ENCODE data around the gene SRSF2.
"Not testable (repeated sequence)": the region's sequence is repeated elsewhere in the genome, so short reads cannot be mapped to it uniquely, and the experiment has no call there.

The SRSF2 gene, protein sequence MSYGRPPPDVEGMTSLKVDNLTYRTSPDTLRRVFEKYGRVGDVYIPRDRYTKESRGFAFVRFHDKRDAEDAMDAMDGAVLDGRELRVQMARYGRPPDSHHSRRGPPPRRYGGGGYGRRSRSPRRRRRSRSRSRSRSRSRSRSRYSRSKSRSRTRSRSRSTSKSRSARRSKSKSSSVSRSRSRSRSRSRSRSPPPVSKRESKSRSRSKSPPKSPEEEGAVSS

DNA sequence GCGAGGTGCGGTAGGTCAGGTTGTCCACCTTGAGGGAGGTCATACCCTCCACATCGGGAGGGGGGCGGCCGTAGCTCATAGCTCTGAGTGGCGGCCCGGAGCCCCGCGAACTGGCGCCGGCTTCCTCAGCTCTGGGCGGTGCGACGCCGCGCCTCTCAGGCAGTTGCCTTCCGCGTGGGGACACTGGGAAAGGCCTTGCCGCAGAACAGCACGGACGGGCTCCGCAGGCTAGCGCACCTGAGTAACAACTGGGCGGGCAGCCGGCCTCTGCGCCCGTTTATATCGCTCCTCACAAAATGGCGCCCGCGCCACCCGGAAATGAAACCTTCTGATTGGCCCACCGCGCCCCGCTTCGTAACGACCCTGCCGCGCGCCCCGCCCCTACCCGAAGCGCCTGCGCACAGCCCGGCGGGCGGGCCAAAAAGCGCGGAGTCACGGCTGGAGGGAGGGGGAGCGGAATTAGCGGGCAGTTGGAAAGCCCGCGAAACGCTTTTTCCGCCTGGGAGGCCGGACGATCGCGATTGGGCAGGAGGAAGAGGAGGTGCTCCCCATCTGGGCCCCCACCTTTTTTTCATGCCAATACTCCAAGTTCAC, at the start of gene SRSF2:
Gene SRSF2 (minus strand): TSS at position 250 of the 594 bp plus-strand sequence. CDS start 171 bp downstream, at position 79.
- peak; percentile 99 for DNase-seq

DNA sequence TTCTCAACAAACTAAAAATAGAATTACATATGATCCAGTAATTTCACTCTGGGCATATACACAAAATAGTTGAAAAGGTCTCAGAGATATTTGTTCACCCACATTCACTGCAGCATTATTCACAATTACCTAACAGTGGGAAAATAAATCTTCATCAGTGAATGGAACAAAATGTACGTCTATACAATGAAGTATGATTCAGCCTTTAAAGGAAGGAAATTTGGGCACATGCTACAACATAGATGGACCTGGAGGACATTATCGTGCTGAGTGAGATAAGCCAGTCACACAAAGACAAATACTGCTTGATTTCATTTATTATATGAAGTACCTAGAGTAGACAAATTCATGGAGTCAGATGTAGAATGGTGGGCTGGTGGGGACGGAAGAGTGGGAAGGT, 47.8 kb upstream of the SRSF2 start:
- DNase-seq = no peak

- no peak for DNase-seq
Measured at GRCh38 chr17:76783146-76783545, 46.0 kb upstream of the SRSF2 start.

DNA sequence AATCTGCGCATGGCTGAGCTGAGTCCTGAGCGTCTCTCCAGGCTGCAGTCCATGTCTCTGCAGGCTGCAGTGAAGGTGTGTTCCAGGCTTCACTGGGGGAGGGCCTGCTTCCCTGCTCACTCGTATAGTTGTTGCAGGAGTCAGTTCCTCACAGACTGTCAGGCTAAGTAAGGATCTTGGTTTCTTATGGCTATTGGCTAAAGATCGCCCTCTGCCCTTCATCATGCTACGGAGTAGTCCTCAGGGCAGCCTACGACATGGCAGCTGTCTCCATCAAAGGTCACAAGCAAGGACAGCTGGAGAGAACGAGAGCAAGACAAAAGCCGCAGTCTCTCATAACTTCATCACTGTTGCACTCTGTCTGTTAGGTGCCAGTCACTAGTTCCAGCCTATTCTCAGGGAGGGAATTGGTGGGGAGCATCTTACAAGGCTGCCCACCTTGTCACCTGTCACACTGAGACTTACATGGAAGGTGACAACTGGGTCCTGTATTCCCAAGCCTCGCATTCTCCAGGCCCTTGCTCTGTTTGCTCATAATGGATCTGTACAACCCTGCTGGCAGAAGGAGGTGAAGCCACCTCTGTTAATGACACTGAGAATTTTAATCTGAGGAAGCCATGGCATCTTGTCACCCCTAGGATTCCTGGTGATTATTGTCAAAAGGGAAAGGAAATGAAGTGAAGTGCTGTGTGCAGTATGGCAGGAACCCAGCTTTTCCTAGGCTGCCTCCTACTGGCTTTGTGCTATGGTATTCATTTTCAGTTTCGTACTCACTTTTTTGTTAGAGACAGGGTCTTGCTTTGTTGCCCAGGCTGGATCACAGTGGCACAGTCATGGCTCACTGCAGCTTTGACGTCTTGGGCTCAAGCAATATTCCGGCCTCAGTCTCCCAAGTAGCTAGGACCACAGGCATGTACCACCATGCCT, 44.2 kb upstream of the SRSF2 start:
- DNase-seq = no peak

DNA sequence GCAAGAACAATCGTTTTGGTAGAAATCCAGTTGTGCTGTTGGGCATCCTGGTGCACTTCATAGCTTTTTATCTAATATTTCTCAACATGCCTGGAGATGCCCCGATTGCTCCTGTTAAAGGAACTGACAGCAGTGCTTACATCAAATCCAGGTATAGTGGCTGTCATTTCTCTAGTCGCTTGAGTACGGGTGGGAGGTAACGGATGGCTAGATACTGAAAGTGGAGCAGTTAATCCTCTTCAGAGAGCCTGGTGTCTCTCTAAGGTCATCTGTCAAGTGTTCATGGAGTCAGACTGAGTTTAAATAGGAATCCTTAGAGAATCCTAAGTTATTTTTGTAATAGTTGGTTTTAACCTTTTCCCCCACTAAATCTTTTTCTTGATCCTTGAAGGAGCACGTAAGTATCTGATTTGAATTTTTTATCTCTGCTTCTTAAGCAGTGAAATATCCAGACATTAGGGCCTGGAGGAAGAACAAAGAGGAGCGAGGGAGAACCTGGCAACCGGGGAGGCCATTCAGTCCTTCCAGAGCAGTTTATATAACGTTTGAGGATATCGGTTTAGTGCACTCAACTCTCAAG, 38.0 kb upstream of the SRSF2 start:
- no peak for DNase-seq

- DNase-seq = peak; percentile 47
Measured at GRCh38 chr17:76772842-76773525, 35.9 kb upstream of the SRSF2 start.

DNA sequence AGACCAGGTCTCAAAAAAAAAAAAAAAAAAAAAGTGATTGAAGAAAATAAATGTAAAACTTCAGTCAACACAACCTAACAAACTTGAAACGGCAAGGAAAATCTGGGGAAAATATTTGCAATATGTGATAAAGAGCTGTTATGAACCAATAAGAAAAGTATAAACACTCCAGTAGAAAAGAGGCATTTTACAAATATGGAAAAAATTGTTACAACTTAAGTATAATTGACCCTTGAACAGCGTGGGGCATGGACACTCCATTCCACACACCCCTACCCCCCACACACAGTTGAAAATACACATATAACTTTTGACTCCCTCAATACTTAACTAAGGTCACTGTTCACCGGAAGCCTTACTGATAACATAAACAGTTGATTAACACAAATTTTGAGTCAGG, 21.4 kb upstream of the SRSF2 start:
- no peak for DNase-seq

GRCh38 chr17:76757256-76757655, 20.1 kb upstream of the SRSF2 start:
- no peak for DNase-seq

DNA sequence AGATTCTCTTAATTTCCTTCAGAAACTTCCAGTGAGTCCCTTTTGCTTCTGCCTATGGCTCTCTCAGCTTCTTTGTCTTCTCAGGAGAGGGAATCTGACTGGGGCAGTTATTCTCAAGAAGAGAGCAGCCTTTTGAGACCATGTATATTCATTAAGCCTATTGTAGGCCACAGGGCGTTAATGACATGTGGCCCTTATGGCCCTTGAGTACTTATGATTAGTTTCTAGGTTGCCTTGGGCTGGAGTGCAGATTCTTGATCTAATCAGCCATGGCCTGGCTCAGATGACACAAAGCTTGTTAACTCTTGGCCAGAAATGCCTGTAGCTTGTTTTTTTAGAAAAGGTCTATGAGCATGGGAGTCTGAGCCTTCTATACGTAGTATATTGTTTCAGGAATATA, 18.2 kb upstream of the SRSF2 start:
- DNase-seq = no peak

GRCh38 chr17:76753061-76753961, 16.2 kb upstream of the SRSF2 start:
- no peak for DNase-seq

DNA sequence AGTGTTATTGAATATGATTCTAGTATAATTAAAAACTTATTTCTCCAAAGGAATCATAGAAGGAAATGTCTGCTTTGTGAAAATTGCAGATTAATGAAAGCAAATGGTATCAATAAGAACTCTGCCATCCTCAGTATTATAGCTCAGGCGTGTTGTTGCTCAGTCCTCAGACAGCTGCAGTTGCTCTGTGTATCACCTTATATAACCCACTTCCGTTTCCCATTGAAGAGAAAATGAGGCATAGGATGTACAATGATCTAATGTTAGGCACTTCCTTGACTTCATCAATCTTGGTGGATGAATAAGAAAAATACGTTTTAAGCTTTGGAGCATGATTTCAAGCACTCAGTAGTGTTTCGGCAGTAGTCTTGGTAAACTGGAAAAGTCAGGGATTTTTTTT, 14.9 kb upstream of the SRSF2 start:
- DNase-seq = no peak

- no peak for DNase-seq
Measured at GRCh38 chr17:76751416-76751993, 14.4 kb upstream of the SRSF2 start.

DNA sequence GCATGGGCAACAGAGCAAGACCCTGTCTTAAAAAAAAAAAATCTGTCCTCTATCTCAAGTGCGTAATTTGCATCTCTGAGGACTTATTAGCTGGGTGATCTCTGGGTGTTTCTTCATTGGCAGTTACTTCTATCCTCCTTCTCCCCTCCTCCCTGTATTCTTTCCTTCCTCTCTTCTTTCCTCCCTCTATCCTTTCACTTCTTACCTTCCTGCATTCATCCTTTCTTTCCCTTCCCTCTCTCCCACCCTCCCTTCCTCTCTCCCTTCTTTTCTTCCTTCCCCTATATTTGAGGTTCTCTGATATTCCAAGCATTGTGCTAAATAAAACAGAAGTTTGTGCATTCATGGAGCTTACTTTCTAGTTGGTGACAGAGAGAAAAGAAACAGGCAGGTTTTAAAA, 11.5 kb upstream of the SRSF2 start:
- DNase-seq = no peak

DNA sequence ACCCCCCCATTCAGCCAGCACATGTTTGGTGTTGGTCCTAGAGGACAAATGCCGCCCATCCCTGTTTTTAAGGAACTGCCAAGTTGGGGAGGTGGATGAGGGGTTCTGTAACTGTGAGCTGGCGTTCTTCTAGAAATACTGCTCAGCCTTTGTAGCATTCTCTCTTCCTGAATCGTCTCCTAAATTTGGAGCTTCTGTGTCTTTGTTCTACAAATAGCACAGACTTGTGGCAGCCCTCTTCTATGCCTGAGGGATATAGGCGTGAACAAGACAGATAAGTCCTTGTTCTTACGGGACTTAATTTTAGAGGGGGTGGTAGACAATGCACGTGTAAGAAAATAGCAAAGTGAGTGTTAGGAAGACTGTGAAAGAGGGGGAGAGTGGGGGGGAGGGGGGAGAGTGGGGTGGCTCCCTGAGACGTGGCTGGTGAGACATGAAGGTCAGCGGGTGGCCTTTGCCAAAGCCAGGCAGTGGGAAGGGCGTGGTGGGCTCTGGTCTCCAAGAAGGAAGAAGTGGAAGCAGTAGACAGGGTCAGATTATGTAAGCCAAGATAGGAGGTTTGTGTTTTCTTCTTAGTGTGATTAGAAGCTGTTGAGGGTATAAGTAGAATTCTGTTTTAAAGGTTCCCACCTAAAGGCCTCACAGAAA, 10.7 kb upstream of the SRSF2 start:
- no peak for DNase-seq

- not testable (repeated sequence) for DNase-seq
Measured at GRCh38 chr17:76745785-76746184, 8.7 kb upstream of the SRSF2 start.

GRCh38 chr17:76744747-76745146, 7.6 kb upstream of the SRSF2 start:
- no peak for DNase-seq

DNA sequence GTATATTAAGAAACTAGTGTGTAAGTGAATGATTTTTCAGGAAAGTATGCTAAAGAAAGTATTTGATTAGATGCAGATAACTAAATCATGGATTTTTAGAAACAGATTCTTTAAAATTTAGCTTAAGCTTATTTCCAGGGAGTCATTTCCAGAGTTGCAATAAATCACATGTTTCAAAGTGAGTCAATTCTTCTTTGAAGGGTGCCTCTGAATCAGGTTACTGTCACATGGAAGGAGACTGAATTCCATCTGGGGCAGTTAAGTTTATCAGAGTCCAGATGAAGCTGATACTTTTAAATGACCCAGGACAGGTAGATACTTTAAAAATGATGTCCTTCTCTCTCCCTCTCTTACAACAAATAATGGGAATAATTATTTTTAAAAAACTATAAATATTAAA, 5.8 kb upstream of the SRSF2 start:
- DNase-seq = no peak

DNA sequence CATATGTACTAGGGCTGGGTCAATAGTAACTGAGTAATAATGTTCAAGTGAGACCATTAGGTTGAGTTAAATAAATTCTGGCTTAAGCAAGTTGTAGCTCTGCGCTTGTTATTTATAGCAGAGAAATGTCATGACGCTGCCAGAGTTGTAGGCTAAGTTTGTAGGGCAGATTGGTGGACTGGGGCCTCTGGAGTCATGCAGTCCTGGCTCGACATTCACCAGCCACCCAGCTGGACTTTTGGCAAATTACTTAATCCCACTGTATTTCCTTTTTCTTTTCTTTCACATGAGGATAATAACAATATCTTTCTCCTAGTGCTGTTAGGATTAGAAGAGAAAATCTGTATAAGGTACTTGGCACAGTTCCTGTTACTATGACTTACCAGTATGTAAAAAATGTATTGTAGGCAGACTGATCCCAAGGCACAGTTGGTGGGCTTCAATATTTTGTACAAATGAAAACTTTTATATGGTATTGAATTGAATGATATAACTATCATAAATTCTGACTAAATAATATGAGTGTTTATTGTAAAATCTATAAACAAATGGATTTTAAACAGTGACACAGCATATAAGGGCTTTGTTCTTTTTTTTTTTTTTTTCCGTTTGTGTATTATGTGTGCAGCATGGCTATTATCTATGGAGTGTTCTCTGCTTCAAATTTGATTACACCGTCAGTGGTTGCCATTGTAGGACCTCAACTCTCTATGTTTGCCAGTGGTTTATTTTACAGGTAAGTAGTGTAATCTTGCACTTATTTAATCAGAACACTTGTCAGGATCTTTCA, 3.4 kb upstream of the SRSF2 start:
- no peak for DNase-seq

DNA sequence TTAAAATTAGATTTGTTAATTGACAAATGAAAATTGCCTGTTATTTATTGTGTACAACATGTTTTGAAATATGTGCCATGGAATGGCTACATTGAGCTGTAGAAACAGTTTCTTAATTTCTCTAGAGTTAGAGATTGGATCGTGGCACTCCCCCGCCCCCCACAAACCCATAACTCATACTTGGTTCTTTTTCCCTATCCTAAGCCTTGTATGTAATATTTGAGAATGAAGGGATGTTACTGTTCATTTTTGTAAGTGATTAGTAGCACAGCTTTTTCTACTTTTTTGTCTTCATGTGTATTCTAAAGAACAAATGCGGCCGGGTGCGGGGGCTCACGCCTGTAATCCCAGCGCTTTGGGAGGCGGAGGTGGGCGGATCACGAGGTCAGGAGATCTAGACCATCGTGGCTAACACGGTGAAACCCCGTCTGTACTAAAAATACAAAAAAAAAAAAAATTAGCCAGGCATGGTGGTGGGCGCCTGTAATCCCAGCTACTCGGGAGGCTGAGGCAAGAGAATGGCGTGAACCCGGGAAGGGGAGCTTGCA, 2.5 kb upstream of the SRSF2 start:
- not testable (repeated sequence) for DNase-seq

DNA sequence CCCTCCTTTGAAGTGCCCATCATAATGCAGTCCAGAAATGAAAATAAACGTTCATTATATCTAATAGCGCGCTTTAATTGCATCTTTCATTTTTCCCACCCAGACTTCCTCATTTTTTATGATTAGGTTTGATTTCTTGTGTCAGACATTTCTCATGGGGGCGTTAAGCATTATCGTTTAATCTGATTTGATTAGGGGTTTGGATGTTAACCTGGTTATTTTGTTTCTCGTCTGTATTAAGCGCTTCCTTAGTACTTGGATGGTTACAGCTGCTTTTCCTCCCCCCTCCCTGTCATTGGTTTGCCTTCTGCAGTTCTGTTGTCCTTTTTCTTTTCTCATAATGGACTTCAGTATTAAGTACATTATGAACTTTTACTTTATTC, 1.3 kb upstream of the SRSF2 start:
- no peak for DNase-seq
